HCT116 (cell line): ENCODE data around the gene ADAM8.

Experiments
- EZH2 ChIP-seq: fragments of 200-600 bp; sonication (generic); IDR thresholded peaks from 2 replicates; pipeline ENCODE4 v1.6.1; 2017; ENCODE audit warnings: antibody characterized with exemption, mixed run types
- POLR2A ChIP-seq: IDR thresholded peaks from 2 replicates; pipeline ENCODE4 v1.7.0; 2011; ENCODE audit warnings: borderline replicate concordance; ENCODE audit not compliant: insufficient read depth, insufficient read length; ENCODE audit errors: extremely low read depth

DNA sequence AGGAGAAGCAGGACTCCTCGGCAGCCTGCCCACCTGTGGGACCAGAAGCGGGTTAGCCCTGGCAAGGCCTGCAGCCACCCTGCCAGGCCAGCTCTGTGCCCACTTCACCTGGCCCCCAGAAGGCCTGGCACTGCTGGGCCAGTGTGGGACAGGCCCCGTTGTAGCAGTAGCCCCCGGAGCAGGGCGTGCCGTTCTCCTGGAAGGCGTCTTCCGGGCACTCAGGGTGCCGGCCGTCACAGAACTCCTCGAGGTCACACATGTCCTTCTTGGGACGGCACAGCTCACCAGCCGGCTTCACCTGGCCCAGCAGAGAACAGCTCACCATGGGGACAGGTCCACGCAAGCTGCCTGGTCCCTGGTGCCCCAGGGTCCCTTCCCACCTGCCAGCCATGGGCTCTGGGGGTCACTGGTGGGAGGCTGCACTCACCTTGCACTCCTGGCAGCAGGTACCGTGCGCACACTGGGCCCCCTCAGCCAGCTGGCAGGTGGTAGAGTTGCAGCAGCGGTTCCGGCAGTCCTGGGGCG is 5.8 kb downstream of the ADAM8 start:
- TF ChIP-seq POLR2A, result no peak
- no peak for TF ChIP-seq EZH2
